Stimulated activated naive CD8-positive, alpha-beta T cell treated with anti-CD3 and anti-CD28 coated beads, Interleukin-15, amount 100 ng/mL, for 72 hours (primary cell): Measurements from ENCODE around the gene STX2.

Experiments used
- ATAC-seq: fragments of 150-1000 bp; cut with Tn5 transposase; 2 replicates; pipeline ENCODE4 v1.10.0; 2021; ENCODE audit warnings: mild to moderate bottlenecking, moderate library complexity
- DNase-seq, 2 donors: peaks; one replicate each; pipeline ENCODE4 v3.0.0; 2021 to 2022
- H3K27ac Mint-ChIP-seq, 2 donors: one replicate each; pipeline ENCODE4 v1.8.0; 2022; ENCODE audit warnings: mild to moderate bottlenecking in 2 of 2, mixed read lengths in 2 of 2, moderate library complexity in 2 of 2
- H3K27me3 Mint-ChIP-seq: one replicate; pipeline ENCODE4 v1.8.0; 2022; ENCODE audit warnings: mixed read lengths
- H3K4me1 Mint-ChIP-seq: one replicate; pipeline ENCODE4 v1.8.0; 2022; ENCODE audit warnings: mild to moderate bottlenecking, mixed read lengths
- H3K4me3 Mint-ChIP-seq, 2 donors: one replicate each; pipeline ENCODE4 v1.8.0; 2022; ENCODE audit warnings: mild to moderate bottlenecking in 2 of 2, mixed read lengths in 2 of 2, moderate library complexity in 1 of 2
- H3K9me3 Mint-ChIP-seq, 2 donors: one replicate each; pipeline ENCODE4 v1.8.0; 2022; ENCODE audit warnings: mixed read lengths in 2 of 2

STX2 gene

GRCh38 chr12:130780325-130780724, 58.7 kb downstream of the STX2 start:
- DNase-seq (no peak), ATAC-seq (no peak)
- H3K4me1 Mint-ChIP-seq = peaks cover 14% of the 10 kb centered on the region
- H3K9me3 Mint-ChIP-seq = peaks cover 7 to 14% of the 10 kb centered on the region in 2 donors
- peaks cover 27% of the 10 kb centered on the region for H3K27me3 Mint-ChIP-seq
- no peak overlapping the region for H3K4me3 Mint-ChIP-seq
- H3K27ac Mint-ChIP-seq = no peak overlapping the region

DNA sequence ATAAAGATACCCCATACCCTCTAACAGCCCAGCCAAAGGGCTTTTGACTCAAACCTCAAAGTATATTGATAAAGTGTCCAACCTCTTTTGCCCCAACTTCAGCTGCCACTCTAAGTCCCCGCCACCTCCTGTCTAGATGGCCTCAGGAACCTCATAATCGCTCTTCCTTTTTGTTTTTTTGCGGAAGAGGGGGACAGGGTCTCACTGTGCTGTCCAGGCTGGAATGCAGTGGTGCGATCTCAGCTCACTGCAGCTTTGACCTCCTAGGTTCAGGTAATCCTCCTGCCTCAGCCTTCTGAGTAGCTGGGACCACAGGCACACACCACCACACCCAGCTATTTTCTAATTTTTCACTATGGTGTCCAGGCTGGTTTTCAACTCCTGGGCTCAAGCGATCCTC, 60.3 kb downstream of the STX2 start:
- ATAC-seq = no peak
- Mint-ChIP-seq H3K4me1 (peaks cover 15% of the 10 kb centered on the region), H3K9me3 (no peaks in the 10 kb centered on the region), H3K27me3 (peaks cover 35% of the 10 kb centered on the region), H3K4me3 (no peak overlapping the region), H3K27ac (no peak overlapping the region)
- DNase-seq = no peak

- no peak for ATAC-seq
- Mint-ChIP-seq H3K4me3 (peak overlapping the region; percentile 74 to 81), H3K4me1 (peaks cover 15% of the 10 kb centered on the region), H3K9me3 (no peaks in the 10 kb centered on the region), H3K27ac (no peak overlapping the region), H3K27me3 (peaks cover 42% of the 10 kb centered on the region)
- DNase-seq = no peak
Measured at GRCh38 chr12:130776857-130777339, 62.2 kb downstream of the STX2 start.

GRCh38 chr12:130775953-130776856, 62.8 kb downstream of the STX2 start:
- H3K27me3 Mint-ChIP-seq = peaks cover 49% of the 10 kb centered on the region
- H3K4me3 Mint-ChIP-seq = peak overlapping the region; percentile 74 to 81
- H3K27ac Mint-ChIP-seq = no peak overlapping the region
- H3K4me1 Mint-ChIP-seq = peaks cover 15% of the 10 kb centered on the region
- ATAC-seq (peak; percentile 94), DNase-seq (peak; percentile 59 to 64)
- no peaks in the 10 kb centered on the region for H3K9me3 Mint-ChIP-seq

- no peak overlapping the region for H3K27ac Mint-ChIP-seq
- peaks cover 3% of the 10 kb centered on the region for H3K4me1 Mint-ChIP-seq
- H3K4me3 Mint-ChIP-seq = no peak overlapping the region
- no peak for ATAC-seq
- peaks cover 32% of the 10 kb centered on the region for H3K27me3 Mint-ChIP-seq
- no peak for DNase-seq
- H3K9me3 Mint-ChIP-seq = no peaks in the 10 kb centered on the region
Measured at GRCh38 chr12:130770413-130771028, 68.5 kb downstream of the STX2 start.

- ATAC-seq = no peak
- H3K4me1 Mint-ChIP-seq = no peaks in the 10 kb centered on the region
- DNase-seq = no peak
- H3K4me3 Mint-ChIP-seq = no peak overlapping the region
- H3K9me3 Mint-ChIP-seq = no peaks in the 10 kb centered on the region
- no peak overlapping the region for H3K27ac Mint-ChIP-seq
- H3K27me3 Mint-ChIP-seq = peaks cover 15% of the 10 kb centered on the region
Measured at GRCh38 chr12:130768120-130768519, 70.9 kb downstream of the STX2 start.

DNA sequence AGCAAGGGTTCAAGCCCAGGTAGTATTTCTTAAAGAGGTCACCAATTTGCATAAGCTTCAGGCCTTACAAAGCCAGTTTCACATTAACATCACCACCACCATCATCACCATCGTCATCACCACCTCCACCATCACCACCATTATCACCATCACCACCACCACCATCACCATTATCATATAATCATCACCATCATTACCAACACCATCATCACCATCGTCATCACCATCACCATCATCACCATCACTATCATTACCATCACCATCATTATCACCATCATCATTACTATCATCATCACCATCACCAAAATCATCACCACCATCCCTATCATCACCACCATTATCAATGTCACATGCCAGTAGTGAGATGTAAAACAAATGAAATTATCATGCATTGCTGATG, 72.6 kb downstream of the STX2 start:
- H3K27me3 Mint-ChIP-seq = peaks cover 19% of the 10 kb centered on the region
- DNase-seq (no peak), ATAC-seq (no peak)
- H3K4me3 Mint-ChIP-seq = no peak overlapping the region
- H3K27ac Mint-ChIP-seq = no peak overlapping the region
- no peaks in the 10 kb centered on the region for H3K9me3 Mint-ChIP-seq
- no peaks in the 10 kb centered on the region for H3K4me1 Mint-ChIP-seq

GRCh38 chr12:130765186-130765659, 73.8 kb downstream of the STX2 start:
- Mint-ChIP-seq H3K27me3 (peaks cover 15% of the 10 kb centered on the region), H3K4me1 (no peaks in the 10 kb centered on the region), H3K9me3 (no peaks in the 10 kb centered on the region), H3K4me3 (no peak overlapping the region), H3K27ac (no peak overlapping the region)
- ATAC-seq (peak; percentile 4), DNase-seq (peak; percentile 36 to 45)

GRCh38 chr12:130764475-130765185, 74.4 kb downstream of the STX2 start:
- Mint-ChIP-seq H3K4me3 (no peak overlapping the region), H3K9me3 (no peaks in the 10 kb centered on the region), H3K27me3 (peaks cover 15% of the 10 kb centered on the region), H3K27ac (no peak overlapping the region), H3K4me1 (no peaks in the 10 kb centered on the region)
- ATAC-seq = peak; percentile 12
- DNase-seq = peak; percentile 70

DNA sequence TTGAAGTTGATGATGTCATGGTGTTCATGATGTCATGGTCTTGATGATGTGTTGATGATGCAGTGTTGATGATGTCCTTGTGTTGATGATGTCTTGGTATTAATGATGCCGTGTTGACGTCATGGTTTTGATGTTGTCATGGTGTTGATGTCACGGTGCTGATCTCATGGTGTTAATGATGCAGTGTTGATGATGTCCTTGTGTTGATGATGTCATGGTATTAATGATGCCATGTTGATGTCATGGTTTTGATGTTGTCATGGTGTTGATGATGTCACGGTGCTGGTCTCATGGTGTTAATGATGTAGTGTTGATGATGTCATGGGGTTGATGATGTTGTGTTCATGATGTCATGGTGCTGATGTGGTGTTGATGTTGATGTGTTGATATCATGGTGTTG, 75.0 kb downstream of the STX2 start:
- Mint-ChIP-seq H3K9me3 (no peaks in the 10 kb centered on the region), H3K4me1 (no peaks in the 10 kb centered on the region), H3K27me3 (peaks cover 15% of the 10 kb centered on the region), H3K27ac (no peak overlapping the region), H3K4me3 (no peak overlapping the region)
- DNase-seq = peak; percentile 23 to 33
- ATAC-seq = peak; percentile 21

DNA sequence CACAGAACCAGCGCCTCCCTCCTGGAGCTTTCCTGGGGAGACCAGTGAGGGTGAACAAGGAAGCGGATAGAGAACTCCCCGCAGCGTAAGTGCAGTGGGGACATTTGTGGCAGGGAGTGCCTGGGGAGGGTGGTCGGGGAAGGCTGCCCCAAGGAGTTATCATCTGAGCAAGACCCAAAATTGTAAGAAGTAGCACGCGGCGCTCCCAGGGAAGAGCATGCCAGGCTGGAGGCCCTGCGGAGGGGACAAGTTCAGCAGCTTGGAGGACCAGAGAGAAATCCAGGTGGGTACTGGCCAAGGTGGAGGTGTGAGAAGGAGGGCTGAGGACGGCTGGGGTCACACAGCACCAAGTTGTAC, 76.8 kb downstream of the STX2 start:
- H3K4me3 Mint-ChIP-seq = peak overlapping the region; percentile 38 to 66
- H3K27me3 Mint-ChIP-seq = peaks cover 15% of the 10 kb centered on the region
- ATAC-seq = no peak
- H3K9me3 Mint-ChIP-seq = no peaks in the 10 kb centered on the region
- H3K27ac Mint-ChIP-seq = no peak overlapping the region
- no peaks in the 10 kb centered on the region for H3K4me1 Mint-ChIP-seq
- no peak for DNase-seq

DNA sequence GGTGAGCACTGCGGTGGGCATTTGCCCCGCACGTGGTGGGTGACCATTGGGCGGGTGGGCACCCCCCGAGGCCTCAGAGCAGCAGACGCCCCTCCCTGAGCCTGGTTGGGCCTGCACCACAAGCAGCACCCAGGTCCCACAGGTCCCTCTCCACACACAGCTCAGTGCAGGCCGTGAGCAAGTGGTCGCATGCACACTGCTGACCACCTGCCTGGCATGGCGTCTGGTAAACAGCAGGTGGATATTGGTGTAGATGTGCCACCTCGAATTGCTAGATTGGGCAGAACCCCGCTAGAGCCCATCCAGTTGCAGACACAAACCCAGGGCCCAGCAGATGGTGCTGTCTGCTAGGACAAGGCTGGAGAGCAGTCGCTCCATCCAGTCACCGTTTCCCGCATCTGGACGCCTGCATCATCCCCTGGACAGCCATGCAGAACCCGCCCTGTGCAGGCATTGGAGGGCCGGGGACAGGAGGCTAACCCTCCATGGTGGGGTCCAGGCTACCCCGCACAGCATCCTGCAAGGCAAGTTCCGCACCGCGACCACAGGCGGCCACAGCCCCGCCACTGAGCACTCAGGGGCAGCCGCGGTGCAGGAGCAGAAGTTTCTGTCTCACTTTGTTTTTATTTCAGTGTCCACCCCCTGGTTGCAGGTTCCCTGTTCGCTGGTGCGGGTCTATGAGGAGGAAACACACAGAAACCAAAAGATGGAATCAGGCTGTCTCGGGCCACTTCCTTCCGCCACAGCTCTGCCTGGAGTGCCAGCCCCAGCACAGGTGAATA, 77.3 kb downstream of the STX2 start:
- H3K9me3 Mint-ChIP-seq = no peaks in the 10 kb centered on the region
- peak; percentile 51 to 61 for DNase-seq
- peak overlapping the region; percentile 38 to 66 for H3K4me3 Mint-ChIP-seq
- H3K27me3 Mint-ChIP-seq = peaks cover 15% of the 10 kb centered on the region
- H3K27ac Mint-ChIP-seq = peak overlapping the region in 1 of 2 donors; percentile 3
- no peaks in the 10 kb centered on the region for H3K4me1 Mint-ChIP-seq
- peak; percentile 63 for ATAC-seq

GRCh38 chr12:130754234-130754901, 84.7 kb downstream of the STX2 start:
- H3K9me3 Mint-ChIP-seq = peaks cover 7 to 11% of the 10 kb centered on the region in 2 donors
- H3K4me3 Mint-ChIP-seq = no peak overlapping the region
- peaks cover 7% of the 10 kb centered on the region for H3K27me3 Mint-ChIP-seq
- peaks cover 9% of the 10 kb centered on the region for H3K4me1 Mint-ChIP-seq
- DNase-seq (no peak), ATAC-seq (no peak)
- H3K27ac Mint-ChIP-seq = peak overlapping the region in 1 of 2 donors; percentile 92

DNA sequence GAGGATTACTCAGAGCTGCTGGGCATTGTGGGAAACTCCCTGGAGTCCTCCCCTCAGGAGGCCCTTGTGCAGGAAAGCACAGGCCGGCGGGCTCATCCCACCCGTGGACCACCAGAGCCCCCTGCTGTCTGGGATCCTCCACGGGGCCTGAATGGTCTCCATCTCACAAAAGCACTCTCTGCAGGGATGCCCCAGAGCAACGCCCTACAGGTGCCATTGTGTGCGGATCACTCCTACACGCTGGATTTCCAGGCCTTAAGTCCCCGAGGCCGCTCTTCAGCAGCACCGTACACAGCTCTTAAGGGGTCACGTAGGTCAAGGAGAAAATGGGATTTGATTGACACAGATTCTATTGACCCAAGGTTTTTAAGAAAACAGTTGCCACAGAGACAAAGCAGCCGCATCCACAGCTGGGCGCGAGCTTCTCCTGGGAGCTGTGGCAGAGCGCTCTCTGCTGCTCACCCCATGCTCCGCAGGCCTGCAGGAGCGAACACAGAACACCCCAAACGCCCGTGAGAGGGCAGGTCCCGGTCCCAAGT, 86.3 kb downstream of the STX2 start:
- no peak for ATAC-seq
- DNase-seq = no peak
- Mint-ChIP-seq H3K27ac (no peak overlapping the region), H3K27me3 (peaks cover 13% of the 10 kb centered on the region), H3K4me3 (no peak overlapping the region), H3K9me3 (peaks cover 7 to 11% of the 10 kb centered on the region in 2 donors), H3K4me1 (peaks cover 14% of the 10 kb centered on the region)
